Activated naive CD4-positive, alpha-beta T cell treated with anti-CD3 and anti-CD28 coated beads, Interleukin-2, amount 50 U/mL, for 72 hours (primary cell): ENCODE measurements around the gene COL20A1. TPM values are rescaled to one million over a fixed set of nuclear protein-coding genes. Genes with fewer than 3 reads are reported as not detected.

Experiments
- ATAC-seq, 2 donors: fragments of 150-1000 bp; cut with Tn5 transposase; 2 replicates each; pipeline ENCODE4 v1.10.0; 2021; ENCODE audit warnings: mild to moderate bottlenecking in 2 of 2, moderate library complexity in 2 of 2
- DNase-seq, 2 donors: peaks; one replicate each; pipeline ENCODE4 v3.0.0; 2021 to 2022; ENCODE audit warnings: low spot score in 2 of 2
- H3K27ac Mint-ChIP-seq, 2 donors: one replicate each; pipeline ENCODE4 v1.8.0; 2022; ENCODE audit warnings: mild to moderate bottlenecking in 2 of 2, mixed read lengths in 2 of 2
- H3K36me3 Mint-ChIP-seq, 2 donors: one replicate each; pipeline ENCODE4 v1.8.0; 2022; ENCODE audit warnings: mixed read lengths in 2 of 2
- H3K9me3 Mint-ChIP-seq, 2 donors: one replicate each; pipeline ENCODE4 v1.8.0; 2022; ENCODE audit warnings: mixed read lengths in 2 of 2
- total RNA-seq, 2 donors: library from RNA; stranded (reverse); gene quantifications; one replicate each; pipeline ENCODE4 v1.2.3, GENCODE V29; 2022

COL20A1 gene
- total RNA-seq, 2 donors from 2014 or later: 0.09 TPM; not detected in 1

- peak; percentile 64 to 66 for ATAC-seq
- peak overlapping the region in 1 of 2 donors; percentile 86 for H3K27ac Mint-ChIP-seq
- H3K9me3 Mint-ChIP-seq: no peaks in the 10 kb centered on the region
- no peaks in the 10 kb centered on the region for H3K36me3 Mint-ChIP-seq
- no peak for DNase-seq
Observed at GRCh38 chr20:63284083-63284440, 8.9 kb upstream of the COL20A1 start.

- H3K36me3 Mint-ChIP-seq: no peaks in the 10 kb centered on the region
- no peaks in the 10 kb centered on the region for H3K9me3 Mint-ChIP-seq
- DNase-seq (no peak), ATAC-seq (peak; percentile 25 to 48)
- peak overlapping the region; percentile 86 to 92 for H3K27ac Mint-ChIP-seq
Observed at GRCh38 chr20:63284544-63284949, 8.4 kb upstream of the COL20A1 start.

GRCh38 chr20:63284981-63285524 lies 7.9 kb upstream of the COL20A1 start:
- ATAC-seq: no peak
- no peak for DNase-seq
- no peaks in the 10 kb centered on the region for H3K9me3 Mint-ChIP-seq
- H3K36me3 Mint-ChIP-seq: no peaks in the 10 kb centered on the region
- H3K27ac Mint-ChIP-seq: peak overlapping the region in 1 of 2 donors; percentile 86

- H3K27ac Mint-ChIP-seq: peak overlapping the region in 1 of 2 donors; percentile 44
- H3K36me3 Mint-ChIP-seq: no peaks in the 10 kb centered on the region
- DNase-seq (no peak), ATAC-seq (no peak)
- H3K9me3 Mint-ChIP-seq: no peaks in the 10 kb centered on the region
Observed at GRCh38 chr20:63285636-63286615, 7.1 kb upstream of the COL20A1 start.

GRCh38 chr20:63286781-63287696 lies 5.9 kb upstream of the COL20A1 start:
- ATAC-seq: no peak
- Mint-ChIP-seq H3K27ac (no peak overlapping the region), H3K36me3 (no peaks in the 10 kb centered on the region), H3K9me3 (no peaks in the 10 kb centered on the region)
- DNase-seq: no peak

GRCh38 chr20:63287697-63288580 lies 5.0 kb upstream of the COL20A1 start:
- Mint-ChIP-seq H3K27ac (peak overlapping the region in 1 of 2 donors; percentile 11), H3K9me3 (no peaks in the 10 kb centered on the region), H3K36me3 (no peaks in the 10 kb centered on the region)
- DNase-seq (no peak), ATAC-seq (no peak)

GRCh38 chr20:63288581-63289251 lies 4.3 kb upstream of the COL20A1 start:
- Mint-ChIP-seq H3K36me3 (no peaks in the 10 kb centered on the region), H3K9me3 (no peaks in the 10 kb centered on the region), H3K27ac (no peak overlapping the region)
- DNase-seq (no peak), ATAC-seq (no peak)

GRCh38 chr20:63289311-63290135 lies 3.5 kb upstream of the COL20A1 start:
- no peak overlapping the region for H3K27ac Mint-ChIP-seq

GRCh38 chr20:63290136-63290676 lies 2.8 kb upstream of the COL20A1 start:
- ATAC-seq (no peak), DNase-seq (no peak)
- no peaks in the 10 kb centered on the region for H3K36me3 Mint-ChIP-seq
- H3K27ac Mint-ChIP-seq: no peak overlapping the region
- no peaks in the 10 kb centered on the region for H3K9me3 Mint-ChIP-seq

More at GRCh38 chr20:63289311-63290135, 3.5 kb upstream of the COL20A1 start:
- Mint-ChIP-seq H3K9me3 (no peaks in the 10 kb centered on the region), H3K36me3 (no peaks in the 10 kb centered on the region)
- ATAC-seq: no peak
- DNase-seq: no peak

- no peaks in the 10 kb centered on the region for H3K9me3 Mint-ChIP-seq
Observed at GRCh38 chr20:63290677-63291472, 2.1 kb upstream of the COL20A1 start.

GRCh38 chr20:63291811-63292210 lies 1.2 kb upstream of the COL20A1 start:
- ATAC-seq (no peak), DNase-seq (no peak)
- Mint-ChIP-seq H3K36me3 (no peaks in the 10 kb centered on the region), H3K9me3 (no peaks in the 10 kb centered on the region), H3K27ac (no peak overlapping the region)

More at GRCh38 chr20:63290677-63291472, 2.1 kb upstream of the COL20A1 start:
- H3K36me3 Mint-ChIP-seq: no peaks in the 10 kb centered on the region
- H3K27ac Mint-ChIP-seq: no peak overlapping the region
- DNase-seq (peak in 1 of 2 donors; percentile 88), ATAC-seq (peak; percentile 65 to 69)

- DNase-seq: no peak
- no peaks in the 10 kb centered on the region for H3K9me3 Mint-ChIP-seq
- ATAC-seq: no peak
- no peak overlapping the region for H3K27ac Mint-ChIP-seq
- no peaks in the 10 kb centered on the region for H3K36me3 Mint-ChIP-seq
Observed at GRCh38 chr20:63292292-63292701, 689 bp upstream of the COL20A1 start.

GRCh38 chr20:63293456-63293855 lies 470 bp downstream of the COL20A1 start:
- no peaks in the 10 kb centered on the region for H3K36me3 Mint-ChIP-seq
- no peak overlapping the region for H3K27ac Mint-ChIP-seq
- ATAC-seq (no peak), DNase-seq (no peak)
- no peaks in the 10 kb centered on the region for H3K9me3 Mint-ChIP-seq
